HL-60/S4 (cell line): ENCODE results near the gene TDRD9.

Experiments
- in situ Hi-C: fragments of 300-500 bp; cut with MboI; formaldehyde crosslinking; loops from 2 replicates; pipeline ENCODE4 v1.14.3; 2022; ENCODE audit warnings: low sequenced_read_pairs

TDRD9 gene

GRCh38 chr14:104054222-104054905, 126.1 kb downstream of the TDRD9 start:
- in situ Hi-C loops, result no loop called here

- in situ Hi-C loops, result no loop called here
These were observed 134.0 kb downstream of the TDRD9 start for GRCh38 chr14:104062281-104062680.

GRCh38 chr14:104064003-104064402, 135.7 kb downstream of the TDRD9 start:
- in situ Hi-C loops, result no loop called here

- in situ Hi-C loops, result no loop called here
These were observed 138.0 kb downstream of the TDRD9 start for GRCh38 chr14:104066279-104066678.

- in situ Hi-C loops, result no loop called here
These were observed 138.6 kb downstream of the TDRD9 start for GRCh38 chr14:104066719-104067295.

GRCh38 chr14:104069541-104069940, 141.3 kb downstream of the TDRD9 start:
- in situ Hi-C loops, result no loop called here

- in situ Hi-C loops, result no loop called here
These were observed 144.3 kb downstream of the TDRD9 start for GRCh38 chr14:104072586-104072985.

GRCh38 chr14:104073764-104074163, 145.5 kb downstream of the TDRD9 start:
- in situ Hi-C loops, result no loop called here

GRCh38 chr14:104075530-104076151, 147.4 kb downstream of the TDRD9 start:
- in situ Hi-C loops, result loop anchor here (5.0 kb wide), 1 partner anchor 572 kb away; no protein-coding TSS in a partner anchor

GRCh38 chr14:104076743-104077142, 148.5 kb downstream of the TDRD9 start:
- in situ Hi-C loops, result loop anchor here (5.0 kb wide), 1 partner anchor 571 kb away; no protein-coding TSS in a partner anchor

- in situ Hi-C loops, result loop anchor here (5.0 kb wide), 1 partner anchor 569 kb away; no protein-coding TSS in a partner anchor
These were observed 149.8 kb downstream of the TDRD9 start for GRCh38 chr14:104078031-104078455.

- in situ Hi-C loops, result no loop called here
These were observed 152.4 kb downstream of the TDRD9 start for GRCh38 chr14:104080376-104081260.

- in situ Hi-C loops, result no loop called here
These were observed 153.1 kb downstream of the TDRD9 start for GRCh38 chr14:104081261-104081835.

GRCh38 chr14:104081951-104082464, 153.8 kb downstream of the TDRD9 start:
- in situ Hi-C loops, result no loop called here

GRCh38 chr14:104082807-104083206, 154.6 kb downstream of the TDRD9 start:
- in situ Hi-C loops, result no loop called here

- in situ Hi-C loops, result no loop called here
These were observed 156.2 kb downstream of the TDRD9 start for GRCh38 chr14:104084251-104085002.

- in situ Hi-C loops, result no loop called here
These were observed 157.0 kb downstream of the TDRD9 start, which contains the start of gene ASPG for GRCh38 chr14:104085032-104085888. Gene ASPG, plus strand, starts transcription at chr14:104085700. Its CDS starts 71 bp downstream, at chr14:104085771.

GRCh38 chr14:104085889-104086201, 157.6 kb downstream of the TDRD9 start:
- in situ Hi-C loops, result no loop called here

GRCh38 chr14:104086210-104086660, 158.0 kb downstream of the TDRD9 start:
- in situ Hi-C loops, result no loop called here
